Epithelial cell of proximal tubule (primary cell): ENCODE data around the gene KRTAP10-10. TPM values are rescaled to one million over a fixed set of nuclear protein-coding genes. Genes with fewer than 3 reads are reported as not detected.
"Not testable (repeated sequence)": the region's sequence is repeated elsewhere in the genome, so short reads cannot be mapped to it uniquely, and the experiment has no call there.

Experiments
- DNase-seq: peaks from one replicate; pipeline ENCODE4 v3.0.0-alpha.2; 2011; ENCODE audit warnings: low read depth
- H3K4me3 ChIP-seq: 2 replicates; pipeline ENCODE4 v1.5.1; 2011; ENCODE audit warnings: low read depth, mild to moderate bottlenecking, low read length
- CTCF ChIP-seq: conservative IDR thresholded peaks from 2 replicates; pipeline ENCODE4 v1.5.1; 2012; ENCODE audit warnings: low read depth, mild to moderate bottlenecking, low read length
- total RNA-seq: library from RNA; depleted of rRNA; stranded (reverse); fragments of >200 nt; gene quantifications from 2 replicates; pipeline ENCODE4 v1.2.3, GENCODE V29; 2015

KRTAP10-10 gene
- total RNA-seq, 1 donor from 2014 or later: not detected

- TF ChIP-seq CTCF: no peak
- DNase-seq: no peak
- H3K4me3 ChIP-seq: no peak overlapping the region
Observed at GRCh38 chr21:44671911-44672310, 34.8 kb downstream of the KRTAP10-10 start.

DNA sequence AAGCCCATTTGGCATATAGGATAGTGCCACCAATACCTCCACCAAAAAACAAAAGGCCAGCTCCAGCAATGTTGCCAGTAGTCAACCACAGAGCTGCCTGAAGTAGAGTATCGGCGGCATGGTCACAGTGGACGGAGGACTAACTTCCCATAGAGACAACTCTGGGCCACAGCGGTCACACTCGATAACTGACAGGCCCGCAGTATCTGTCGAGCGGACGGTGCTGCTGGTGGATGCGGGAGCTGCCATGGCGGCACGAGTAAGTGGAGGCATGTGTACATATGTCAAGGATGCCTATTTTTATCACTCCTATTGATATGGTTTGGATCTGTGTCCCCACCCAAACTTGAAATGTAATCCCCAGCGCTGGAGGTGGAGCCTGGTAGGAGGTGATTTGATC lies 40.7 kb downstream of the KRTAP10-10 start:
- no peak for DNase-seq
- H3K4me3 ChIP-seq: no peak overlapping the region
- TF ChIP-seq CTCF: no peak

GRCh38 chr21:44681152-44681551 lies 44.0 kb downstream of the KRTAP10-10 start:
- no peak overlapping the region for H3K4me3 ChIP-seq
- no peak for TF ChIP-seq CTCF
- DNase-seq: no peak

DNA sequence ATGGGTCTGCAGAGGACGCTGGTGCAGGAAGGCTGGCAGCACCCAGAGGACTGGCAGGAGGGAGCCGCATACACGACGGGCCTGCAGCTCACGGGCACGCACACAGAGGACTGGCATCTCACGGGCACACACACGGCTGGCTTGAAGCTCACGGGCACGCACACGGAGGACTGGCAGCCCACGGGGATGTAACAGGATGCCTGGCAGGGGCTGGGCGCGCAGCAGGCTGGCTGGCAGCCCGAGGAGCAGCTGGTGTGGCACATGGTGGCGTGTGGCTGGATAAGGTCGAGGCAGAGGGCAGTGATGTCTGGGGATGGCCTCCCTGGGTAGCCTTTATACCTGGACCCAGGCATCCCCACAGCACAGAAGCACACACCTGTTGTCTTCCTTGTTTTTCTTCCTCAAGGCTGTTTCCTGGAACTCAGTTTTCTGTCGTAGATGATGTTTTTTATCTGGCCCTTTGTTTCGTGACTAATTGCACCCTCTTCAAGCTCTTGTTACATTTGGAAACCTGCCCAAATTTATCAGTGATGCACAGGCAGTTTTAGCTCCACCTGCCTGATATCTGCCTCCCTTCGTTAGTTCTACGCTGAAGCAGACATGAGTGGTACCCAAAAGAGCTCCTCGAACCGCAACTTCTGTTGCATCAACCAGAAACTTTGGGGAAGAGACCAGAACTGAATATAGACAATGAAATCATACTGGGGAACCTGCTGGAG lies 44.9 kb downstream of the KRTAP10-10 start, which contains the start of gene KRTAP12-1:
TSS of gene KRTAP12-1 (minus strand) at position 303 of the 719 bp plus-strand sequence. CDS start at position 263, 40 bp downstream.
- no peak for TF ChIP-seq CTCF
- no peak within 1 kb of the TSS for H3K4me3 ChIP-seq
- DNase-seq: no peak

DNA sequence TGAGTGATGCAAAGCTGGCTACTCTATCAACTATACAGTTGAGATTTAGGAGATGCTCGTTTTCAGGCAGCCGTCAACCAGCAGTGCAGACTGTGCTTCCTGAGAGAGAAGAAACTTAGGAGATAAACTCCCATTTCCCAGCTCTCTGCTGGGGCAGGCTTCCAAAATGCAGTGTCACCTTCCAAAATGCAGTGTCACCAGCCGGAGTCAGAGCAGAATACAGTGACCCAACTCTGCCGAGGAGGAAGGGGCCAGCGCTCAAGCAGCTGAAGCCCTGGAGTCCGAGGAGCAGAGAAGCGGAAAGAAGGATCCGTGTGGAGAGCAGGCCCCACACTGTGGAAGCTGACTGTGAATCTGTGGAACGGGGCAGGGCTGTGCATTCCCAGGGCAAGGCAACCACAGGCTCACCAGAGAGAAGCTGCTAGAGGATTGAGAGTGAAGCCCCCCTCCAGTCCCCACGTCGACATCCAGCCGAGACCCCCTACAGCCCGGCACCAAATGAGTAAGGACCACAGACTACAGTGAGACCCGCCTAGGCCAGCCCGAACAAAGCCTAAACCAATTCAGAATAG lies 45.5 kb downstream of the KRTAP10-10 start:
- no peak for TF ChIP-seq CTCF
- DNase-seq: no peak
- no peak overlapping the region for H3K4me3 ChIP-seq

DNA sequence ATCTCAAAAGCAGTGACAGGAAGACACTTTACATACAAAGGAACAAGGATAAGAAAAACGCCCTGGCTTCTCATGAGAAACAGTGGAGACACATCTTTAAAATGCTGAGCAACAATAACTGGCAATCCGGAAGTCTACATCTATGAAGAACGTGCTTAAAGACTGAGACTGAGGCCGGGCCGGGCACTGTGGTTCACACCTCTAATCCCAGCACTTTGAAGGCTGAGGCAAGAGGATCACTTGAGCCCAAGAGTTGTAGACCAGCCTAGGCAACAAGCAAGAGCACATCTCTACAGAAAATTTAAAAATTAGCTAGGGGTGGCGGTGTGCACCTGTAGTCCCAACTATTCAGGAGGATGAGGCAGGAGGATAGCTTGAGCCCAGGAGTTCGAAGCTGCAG lies 46.9 kb downstream of the KRTAP10-10 start:
- no peak for TF ChIP-seq CTCF
- no peak overlapping the region for H3K4me3 ChIP-seq
- DNase-seq: no peak

- DNase-seq: no peak
- TF ChIP-seq CTCF: no peak
- H3K4me3 ChIP-seq: no peak overlapping the region
Observed at GRCh38 chr21:44684483-44684882, 47.3 kb downstream of the KRTAP10-10 start.

GRCh38 chr21:44685050-44685449 lies 47.9 kb downstream of the KRTAP10-10 start:
- not testable (repeated sequence) for H3K4me3 ChIP-seq, DNase-seq
